Esophagus mucosa (tissue), 1 donor: ENCODE measurements around the gene KNOP1. TPM values are rescaled to one million over a fixed set of nuclear protein-coding genes. Genes with fewer than 3 reads are reported as not detected.
"Not testable (repeated sequence)": the region's sequence is repeated elsewhere in the genome, so short reads cannot be mapped to it uniquely, and the experiment has no call there.

Source experiments
- ATAC-seq: fragments of 200-7000 bp; cut with Tn5 transposase; one replicate; pipeline ENCODE4 v1.9.1; 2020
- total RNA-seq: library from RNA; stranded (reverse); gene quantifications from one replicate; pipeline ENCODE4 v1.2.4, GENCODE V29; 2023
- donor health status: DM: yes; HTN: yes; CAD: no.

KNOP1 gene
- total RNA-seq, 1 donor from 2014 or later: 15.5 TPM

- ATAC-seq: no peak
These were observed 23.3 kb upstream of the KNOP1 start for GRCh38 chr16:19741354-19741753.

DNA sequence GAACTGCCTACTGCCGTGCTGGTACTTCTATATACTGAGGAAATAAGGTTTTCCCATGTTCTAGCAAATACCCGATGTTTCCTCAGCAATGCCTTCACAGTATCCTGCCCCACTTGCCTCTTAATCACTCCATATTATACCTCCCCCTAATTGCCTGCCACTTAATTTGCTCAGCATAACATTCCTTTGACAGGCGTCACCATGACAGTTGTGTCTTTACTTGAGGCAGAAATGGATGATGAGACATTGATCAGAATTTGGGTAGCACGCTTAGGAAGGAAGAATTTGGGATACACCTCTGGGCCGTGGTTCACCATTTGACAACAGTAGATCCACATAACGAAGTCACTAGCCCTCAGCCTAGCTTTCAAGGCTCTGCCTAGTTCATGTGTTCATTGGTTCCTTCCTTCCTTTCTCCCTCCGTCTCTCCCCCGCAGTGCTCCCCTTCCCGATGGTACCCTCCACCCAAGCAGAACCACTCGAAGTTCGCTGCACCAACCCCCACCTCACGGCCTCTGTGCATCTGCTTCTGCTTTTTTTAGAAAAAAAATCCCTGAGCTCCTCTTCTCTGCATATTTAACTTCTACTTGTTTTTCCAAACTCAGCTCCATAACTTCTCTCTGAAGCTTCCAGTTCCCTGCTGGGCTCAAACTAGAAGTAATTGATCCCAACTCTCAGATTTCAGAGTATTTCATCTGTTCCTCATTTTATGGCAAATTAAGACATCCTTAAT, 19.4 kb upstream of the KNOP1 start:
- no peak for ATAC-seq

DNA sequence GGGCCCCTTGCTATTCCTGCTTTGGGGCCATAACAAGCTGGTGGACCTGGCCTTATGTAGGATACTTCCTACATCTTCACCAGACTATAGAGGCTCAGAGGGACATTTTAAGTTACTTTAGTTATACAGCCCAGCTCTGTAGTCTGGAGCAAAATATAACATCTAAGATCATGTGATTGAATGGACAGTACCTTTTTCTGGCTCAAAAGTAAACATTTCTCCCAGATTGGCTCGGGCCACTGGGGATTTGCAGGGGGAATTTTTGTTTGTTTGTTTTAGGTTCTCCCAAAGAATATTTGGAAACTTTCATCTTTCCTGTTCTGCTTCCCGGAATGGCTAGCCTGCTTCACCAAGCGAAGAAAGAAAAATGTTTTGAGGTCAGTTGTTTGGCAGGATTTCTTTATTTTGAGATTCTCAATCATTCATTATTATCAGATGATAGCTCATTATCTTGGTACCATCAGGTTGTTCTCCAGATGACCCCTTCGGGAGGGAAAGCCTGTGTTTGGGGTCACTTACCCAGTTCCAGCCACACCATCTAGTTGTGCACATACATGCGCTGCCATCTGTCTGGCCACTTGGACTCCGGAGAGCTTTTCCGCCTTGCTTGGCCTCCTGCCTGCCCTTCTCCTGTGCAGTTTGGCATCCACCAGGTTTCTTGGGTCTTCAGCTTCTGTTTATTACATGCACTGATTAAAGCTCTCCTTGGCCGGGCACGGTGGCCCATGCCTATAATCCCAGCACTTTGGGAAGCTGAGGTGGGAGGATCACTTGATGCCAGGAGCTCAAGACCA, 17.2 kb upstream of the KNOP1 start:
- no peak for ATAC-seq

DNA sequence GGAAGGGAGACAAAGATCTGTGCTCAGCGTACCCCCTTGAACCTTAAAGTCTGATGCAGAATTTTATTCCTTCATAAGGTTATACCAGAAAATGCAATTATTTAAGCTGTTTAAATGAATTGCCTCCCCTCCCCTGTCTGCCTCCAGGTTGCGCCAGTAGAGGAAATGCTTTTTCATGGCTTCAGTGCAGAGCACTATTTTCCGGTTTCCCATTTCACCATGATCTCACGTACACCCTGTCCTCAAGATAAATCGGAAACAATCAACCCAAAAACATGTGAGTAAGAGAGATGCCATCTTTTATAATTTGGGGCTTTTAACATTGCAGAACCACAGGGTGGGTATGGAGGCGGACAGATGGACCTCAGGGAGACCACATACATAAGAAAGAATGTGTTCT, 15.5 kb upstream of the KNOP1 start:
- ATAC-seq: no peak

- ATAC-seq: no peak
These were observed 10.6 kb upstream of the KNOP1 start for GRCh38 chr16:19728636-19728965.

GRCh38 chr16:19722981-19723380, 5.0 kb upstream of the KNOP1 start:
- no peak for ATAC-seq

GRCh38 chr16:19722269-19722952, 4.4 kb upstream of the KNOP1 start:
- no peak for ATAC-seq

DNA sequence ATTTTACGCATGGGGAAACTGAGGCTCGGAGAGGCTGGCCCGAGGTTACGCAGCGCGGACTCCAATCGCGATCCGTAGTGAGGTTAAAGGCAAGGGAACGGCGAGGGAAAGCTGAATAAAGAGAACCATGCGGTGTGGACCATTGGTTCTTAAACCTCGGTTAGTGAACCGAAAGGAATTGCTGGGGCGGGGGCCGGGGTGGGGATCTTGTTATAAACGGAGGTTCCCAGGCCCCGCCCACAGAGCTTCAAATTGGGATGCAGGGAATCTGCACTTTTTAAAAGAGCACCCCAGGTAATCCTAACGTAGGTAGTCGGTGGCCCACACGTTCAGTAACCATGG, 568 bp upstream of the KNOP1 start:
- no peak for ATAC-seq

- no peak for ATAC-seq
These were observed 713 bp downstream of the KNOP1 start for GRCh38 chr16:19717314-19717713.

DNA sequence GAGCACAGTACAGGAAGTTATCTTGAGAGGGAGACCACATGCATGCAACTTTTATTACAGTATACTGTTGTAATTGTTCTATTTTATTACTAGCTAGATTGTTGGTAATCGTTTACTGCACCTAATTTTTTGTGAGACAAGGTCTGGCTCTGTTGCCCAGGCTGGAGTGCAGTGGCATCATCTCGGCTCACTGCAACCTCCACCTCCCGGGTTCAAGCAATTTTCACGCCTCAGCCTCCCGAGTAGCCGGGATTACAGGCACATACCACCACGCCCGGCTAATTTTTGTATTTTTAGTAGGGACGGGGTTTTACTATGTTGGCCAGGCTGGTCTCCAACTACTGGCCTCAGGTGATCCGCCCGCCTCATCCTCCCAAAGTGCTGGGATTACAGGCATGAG, 1.3 kb downstream of the KNOP1 start:
- ATAC-seq: not testable (repeated sequence)

DNA sequence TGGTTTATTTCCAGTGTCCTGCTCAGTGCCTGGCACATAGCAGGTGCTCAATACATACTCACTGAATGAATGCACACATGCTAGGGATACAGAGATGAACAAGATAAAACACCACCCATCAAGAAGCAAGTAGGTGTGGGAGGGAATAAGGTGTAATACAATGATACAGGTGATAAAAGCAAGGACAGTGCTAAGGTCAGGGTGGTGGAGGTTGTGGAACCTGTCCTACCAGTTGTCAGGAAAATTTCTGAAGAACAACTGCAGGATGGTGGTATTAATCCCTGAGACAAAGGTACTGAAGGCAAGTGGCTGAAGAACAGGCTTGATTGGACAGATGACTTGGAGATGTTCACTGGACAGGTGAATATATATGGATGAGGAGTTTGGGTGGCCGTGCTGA, 1.8 kb downstream of the KNOP1 start:
- peak; percentile 68 for ATAC-seq

DNA sequence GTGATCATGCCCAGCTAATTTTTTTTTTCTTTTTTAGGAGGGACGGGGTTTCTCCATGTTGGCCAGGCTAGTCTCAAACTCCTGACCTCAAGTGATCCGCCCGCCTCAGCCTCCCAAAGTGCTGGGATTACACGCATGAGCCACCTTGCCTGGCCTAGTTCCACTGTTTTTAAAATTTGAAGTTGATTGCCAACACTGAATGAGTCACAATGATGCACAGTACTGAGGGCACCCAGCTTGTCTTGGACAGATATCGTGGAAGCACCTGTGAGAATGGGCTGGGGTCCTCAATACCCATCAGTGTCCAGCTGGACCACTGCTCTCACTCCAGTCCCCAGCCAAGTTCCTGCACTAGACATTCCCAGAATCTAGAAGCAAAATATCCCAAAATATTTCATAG, 2.5 kb downstream of the KNOP1 start:
- peak; percentile 68 for ATAC-seq

DNA sequence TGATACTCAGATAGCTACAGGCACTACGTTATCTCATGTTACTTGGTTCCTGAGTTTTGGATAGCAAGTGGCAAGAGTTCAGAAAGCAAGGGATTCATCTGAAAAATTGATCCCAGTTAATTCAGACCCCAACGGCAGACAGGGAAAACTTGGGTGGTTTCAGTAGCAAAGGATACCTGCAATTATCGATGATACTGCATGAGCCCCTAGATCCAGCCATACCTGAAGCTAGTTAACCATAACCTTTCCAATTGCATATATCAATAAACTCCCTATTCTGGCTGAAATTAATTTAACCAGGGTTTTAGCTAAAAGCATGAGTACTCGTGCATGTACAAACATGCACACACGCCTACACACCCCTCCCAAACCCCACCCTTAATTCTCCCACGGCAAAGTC, 4.3 kb downstream of the KNOP1 start:
- no peak for ATAC-seq

GRCh38 chr16:19712418-19713058, 5.5 kb downstream of the KNOP1 start:
- no peak for ATAC-seq

GRCh38 chr16:19711643-19712042, 6.4 kb downstream of the KNOP1 start:
- no peak for ATAC-seq

GRCh38 chr16:19710991-19711545, 7.0 kb downstream of the KNOP1 start:
- no peak for ATAC-seq

DNA sequence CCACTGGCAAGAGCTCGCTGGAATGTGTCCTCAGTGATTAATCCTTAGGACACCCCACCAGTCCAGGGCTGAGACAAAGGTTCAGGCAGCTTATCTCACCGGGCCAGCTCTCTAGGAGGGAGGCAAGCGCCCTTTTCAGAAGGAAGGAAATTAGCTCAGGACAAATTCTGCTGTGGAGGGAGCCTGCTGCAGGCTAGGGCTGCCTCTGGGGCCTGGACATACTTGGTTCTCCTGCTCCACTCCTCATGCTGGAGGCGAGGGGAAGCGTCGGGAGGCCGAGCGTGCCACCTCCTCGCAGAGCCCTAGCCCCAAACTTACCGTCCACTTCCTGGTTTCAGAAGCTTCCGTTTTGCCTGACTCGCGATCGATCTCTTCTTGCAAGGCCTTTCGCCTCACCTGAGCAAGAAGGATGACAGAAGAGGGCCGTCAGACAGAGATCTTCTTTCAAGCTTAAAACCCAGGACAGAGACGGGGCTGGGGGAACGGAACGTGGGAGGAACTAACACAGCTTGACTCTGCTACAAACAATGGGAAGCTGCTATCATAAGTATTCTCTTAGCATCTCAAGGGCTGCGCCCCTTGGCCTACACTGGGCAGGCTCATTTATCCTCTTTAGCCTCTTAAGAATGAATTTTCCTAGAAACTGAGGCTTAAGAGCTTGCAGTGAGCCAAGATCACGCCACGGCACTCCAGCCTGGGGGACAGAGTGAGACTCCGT, 7.7 kb downstream of the KNOP1 start:
- no peak for ATAC-seq

DNA sequence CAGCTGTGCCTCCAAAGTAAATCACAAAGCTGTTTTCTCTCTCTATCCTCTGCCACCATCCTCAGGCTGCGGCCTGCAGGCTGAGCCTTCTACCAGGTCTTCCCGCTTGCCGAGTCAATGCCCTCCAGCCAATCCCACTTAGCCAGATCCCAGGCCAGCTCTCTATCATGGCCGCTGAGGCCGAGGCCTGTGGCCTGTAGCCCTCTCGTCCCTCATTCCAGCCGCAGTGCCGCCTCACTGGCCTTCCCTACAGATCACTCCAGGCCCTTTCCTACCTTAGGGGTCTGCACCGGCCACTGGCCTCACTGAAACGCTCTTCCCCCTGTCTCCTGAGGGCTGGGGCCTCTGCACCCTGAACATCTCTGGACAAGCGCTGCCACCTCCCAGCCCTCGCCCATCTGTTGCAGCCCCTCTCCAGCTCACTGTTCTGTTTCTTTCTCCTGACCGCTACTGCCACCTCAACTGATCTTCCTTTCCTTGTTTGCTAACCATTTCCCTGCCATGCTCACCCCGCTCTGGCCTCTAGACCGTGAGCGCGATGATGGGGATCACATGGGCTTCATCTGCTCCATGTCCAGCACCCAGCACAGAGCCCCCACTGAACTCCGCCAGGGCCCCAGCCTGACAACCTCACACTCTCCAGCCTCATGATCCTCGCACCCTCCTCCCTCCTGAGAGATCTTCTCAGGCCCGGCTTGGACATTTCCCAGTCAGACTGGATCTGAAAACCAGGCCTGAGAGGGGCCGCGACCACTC, 8.5 kb downstream of the KNOP1 start:
- ATAC-seq: no peak

DNA sequence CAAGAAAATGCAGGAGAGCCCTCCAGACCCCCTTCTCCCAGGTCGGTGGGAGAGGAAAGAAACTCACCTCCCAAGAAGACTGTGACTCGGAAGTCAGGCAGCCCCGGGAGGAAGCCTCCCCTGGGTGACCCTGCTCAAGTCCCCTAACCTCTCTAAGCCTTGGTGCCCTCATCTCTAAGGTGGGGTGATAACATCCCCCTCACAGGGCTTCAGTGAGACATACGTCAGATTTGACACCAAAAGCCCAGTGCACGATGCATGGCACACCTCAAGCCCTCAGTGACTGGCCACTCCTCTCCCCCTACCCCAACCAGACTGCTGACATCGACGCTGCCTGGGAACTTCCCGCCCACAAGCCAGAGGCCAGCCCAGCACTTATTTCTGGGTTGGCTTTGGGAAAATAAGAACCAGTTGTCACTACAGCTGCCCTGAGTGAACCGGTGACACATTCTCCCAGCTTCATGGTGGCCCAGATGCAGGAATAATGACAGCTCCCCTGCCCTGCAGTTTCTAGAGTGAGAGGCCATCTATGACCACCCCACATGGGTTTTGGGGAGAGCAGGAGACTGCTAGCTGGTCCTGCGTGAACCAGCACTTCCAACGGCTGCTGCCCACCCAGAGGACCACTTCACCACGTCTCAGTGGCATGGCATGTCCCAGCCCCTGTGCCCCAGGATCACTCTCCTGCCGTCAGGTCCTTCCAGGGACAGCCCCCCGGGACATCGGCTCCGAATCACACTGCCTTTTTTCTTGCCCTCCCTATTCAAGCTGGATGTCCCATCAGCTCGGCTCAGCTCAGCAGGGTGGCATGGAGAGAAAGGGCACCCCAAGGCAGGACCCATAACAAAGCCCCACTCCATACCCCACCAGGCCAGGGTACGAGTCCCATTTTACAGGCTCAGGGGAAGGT, 9.5 kb downstream of the KNOP1 start:
- no peak for ATAC-seq

DNA sequence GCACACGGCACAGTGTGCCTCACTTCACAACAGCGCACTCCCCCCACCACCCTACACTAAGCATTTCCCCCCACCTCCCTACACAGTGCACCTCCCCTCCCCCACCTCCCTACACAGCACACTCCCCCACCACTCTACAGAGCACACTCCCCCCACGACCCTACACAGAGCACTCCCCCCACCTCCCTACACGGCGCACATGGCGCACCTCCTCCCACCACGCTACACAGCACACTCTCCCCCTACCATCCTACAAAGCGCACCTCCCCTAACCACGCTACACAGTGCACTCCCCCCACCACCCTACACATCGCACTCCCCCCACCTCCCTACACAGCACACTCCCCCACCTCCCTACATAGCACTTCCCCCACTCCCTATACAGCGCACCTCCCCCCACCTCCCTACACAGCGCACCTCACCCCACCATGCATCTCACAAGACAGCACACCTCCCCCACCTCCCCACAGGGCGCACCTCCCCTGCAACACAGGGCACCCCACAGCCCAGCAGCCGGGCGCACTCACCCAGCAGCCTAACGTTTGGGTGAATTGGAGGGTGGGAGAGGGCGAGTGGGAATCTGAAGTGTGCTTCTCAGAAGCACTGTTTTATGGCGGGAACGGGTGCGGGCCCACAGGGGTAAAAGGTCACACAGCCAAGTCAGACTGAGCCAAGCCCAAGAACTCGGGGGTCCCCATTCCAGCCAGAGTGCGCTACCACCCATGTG, 10.3 kb downstream of the KNOP1 start:
- ATAC-seq: no peak
